ENCODE measurements around the gene MEIKIN. TPM values are rescaled to one million over a fixed set of nuclear protein-coding genes. Genes with fewer than 3 reads are reported as not detected.

The MEIKIN gene
- total RNA-seq, 1 experiment from 2014 or later = not detected

DNA sequence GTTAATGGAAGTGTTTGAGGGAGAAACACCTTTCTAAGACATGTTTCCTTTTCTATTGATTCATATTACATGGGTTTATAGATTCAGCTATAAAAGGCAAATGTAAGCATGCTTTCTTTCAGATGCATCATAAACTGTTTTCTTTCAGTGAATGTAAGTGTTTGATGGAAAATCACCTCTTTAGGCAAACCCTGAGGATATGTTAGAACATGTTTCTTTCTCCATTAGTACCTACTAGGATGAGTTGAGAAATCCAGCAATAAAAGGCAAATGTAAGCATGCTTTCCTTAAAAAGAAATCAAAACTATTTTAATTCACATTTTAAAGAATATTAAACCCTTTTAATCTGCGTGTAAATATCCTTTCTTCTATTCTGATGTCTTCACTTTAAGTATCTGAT is 180.2 kb downstream of the MEIKIN start:
- Mint-ChIP-seq H3K27ac (ENCODE audit: unreplicated experiment) (no peak overlapping the region), H3K4me1 (ENCODE audit: low read depth, unreplicated experiment) (no peaks in the 10 kb centered on the region), H3K27me3 (ENCODE audit: unreplicated experiment) (no peaks in the 10 kb centered on the region), H3K4me3 (ENCODE audit: low read depth, unreplicated experiment) (no peak overlapping the region), H3K36me3 (ENCODE audit: insufficient read depth, unreplicated experiment) (peaks cover 10% of the 10 kb centered on the region), H3K9me3 (ENCODE audit: low read depth, unreplicated experiment) (peaks cover 2% of the 10 kb centered on the region)
- no TSS peak for BruUV-seq (replicated peaks)
- CTCF ChIA-PET = no interaction called here
- no peak for TF ChIP-seq CTCF (IDR thresholded peaks at IDR 0.05; ENCODE audit: unreplicated experiment)
- DNase-seq = no peak
- intact Hi-C loops (cut with micrococcal nuclease; ENCODE audit: unreplicated experiment) = no loop called here

DNA sequence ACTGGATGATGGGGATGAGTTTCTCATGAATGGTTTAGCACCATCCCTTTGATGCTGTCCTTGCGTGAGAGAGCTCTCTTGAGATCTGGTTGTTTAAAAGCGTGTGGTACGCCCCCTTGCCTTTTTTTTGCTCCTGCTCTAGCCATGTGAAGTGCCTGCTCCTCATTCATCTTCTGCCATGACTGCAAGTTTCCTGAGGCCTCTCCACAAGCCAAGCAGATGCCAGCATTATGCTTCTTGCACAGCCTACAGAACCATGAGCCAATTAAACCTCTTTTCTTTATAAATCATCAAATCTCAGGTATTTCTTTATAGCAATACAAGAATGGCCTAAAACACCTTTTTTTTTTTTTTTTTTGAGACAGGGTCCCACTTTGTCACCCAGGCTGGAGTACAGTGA is 181.5 kb downstream of the MEIKIN start:
- intact Hi-C loops (cut with micrococcal nuclease; ENCODE audit: unreplicated experiment) = no loop called here
- peaks cover 10% of the 10 kb centered on the region for H3K36me3 Mint-ChIP-seq (ENCODE audit: insufficient read depth, unreplicated experiment)
- H3K27me3 Mint-ChIP-seq (ENCODE audit: unreplicated experiment) = no peaks in the 10 kb centered on the region
- no peak for TF ChIP-seq CTCF (IDR thresholded peaks at IDR 0.05; ENCODE audit: unreplicated experiment)
- H3K27ac Mint-ChIP-seq (ENCODE audit: unreplicated experiment) = no peak overlapping the region
- H3K9me3 Mint-ChIP-seq (ENCODE audit: low read depth, unreplicated experiment) = peaks cover 2% of the 10 kb centered on the region
- no TSS peak for BruUV-seq (replicated peaks)
- no peak overlapping the region for H3K4me3 Mint-ChIP-seq (ENCODE audit: low read depth, unreplicated experiment)
- no peak for DNase-seq
- H3K4me1 Mint-ChIP-seq (ENCODE audit: low read depth, unreplicated experiment) = peaks cover 1% of the 10 kb centered on the region
- CTCF ChIA-PET = no interaction called here

GRCh38 chr5:131760793-131761192 is 184.7 kb downstream of the MEIKIN start:
- BruUV-seq (replicated peaks) = no TSS peak
- H3K4me1 Mint-ChIP-seq (ENCODE audit: low read depth, unreplicated experiment) = peaks cover 9% of the 10 kb centered on the region
- peaks cover 5% of the 10 kb centered on the region for H3K36me3 Mint-ChIP-seq (ENCODE audit: insufficient read depth, unreplicated experiment)
- TF ChIP-seq CTCF (IDR thresholded peaks at IDR 0.05; ENCODE audit: unreplicated experiment) = no peak
- intact Hi-C loops (cut with micrococcal nuclease; ENCODE audit: unreplicated experiment) = no loop called here
- peaks cover 2% of the 10 kb centered on the region for H3K9me3 Mint-ChIP-seq (ENCODE audit: low read depth, unreplicated experiment)
- no peaks in the 10 kb centered on the region for H3K27me3 Mint-ChIP-seq (ENCODE audit: unreplicated experiment)
- H3K4me3 Mint-ChIP-seq (ENCODE audit: low read depth, unreplicated experiment) = no peak overlapping the region
- CTCF ChIA-PET = no interaction called here
- no peak overlapping the region for H3K27ac Mint-ChIP-seq (ENCODE audit: unreplicated experiment)
- DNase-seq = no peak

DNA sequence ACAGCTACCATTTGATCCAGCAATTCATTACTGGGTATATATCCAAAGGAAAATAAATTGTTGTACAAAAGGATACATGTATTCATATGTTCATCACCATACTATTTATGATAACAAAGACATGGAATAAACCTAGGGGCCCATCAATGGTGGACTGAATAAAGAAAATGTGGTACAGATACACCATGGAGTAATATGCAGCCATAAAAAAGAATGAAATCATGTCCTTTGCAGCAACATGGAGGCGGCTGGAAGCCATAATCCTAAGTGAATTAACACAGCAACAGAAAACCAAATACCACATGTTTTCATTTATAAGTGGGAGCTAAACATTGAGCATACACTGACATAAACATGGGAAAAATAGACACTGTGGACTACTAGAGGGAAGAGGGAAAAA is 185.8 kb downstream of the MEIKIN start:
- CTCF ChIA-PET = no interaction called here
- H3K36me3 Mint-ChIP-seq (ENCODE audit: insufficient read depth, unreplicated experiment) = peaks cover 2% of the 10 kb centered on the region
- H3K27ac Mint-ChIP-seq (ENCODE audit: unreplicated experiment) = no peak overlapping the region
- peaks cover 13% of the 10 kb centered on the region for H3K4me1 Mint-ChIP-seq (ENCODE audit: low read depth, unreplicated experiment)
- intact Hi-C loops (cut with micrococcal nuclease; ENCODE audit: unreplicated experiment) = no loop called here
- H3K9me3 Mint-ChIP-seq (ENCODE audit: low read depth, unreplicated experiment) = peaks cover 2% of the 10 kb centered on the region
- DNase-seq = no peak
- no peak for TF ChIP-seq CTCF (IDR thresholded peaks at IDR 0.05; ENCODE audit: unreplicated experiment)
- BruUV-seq (replicated peaks) = no TSS peak
- no peak overlapping the region for H3K4me3 Mint-ChIP-seq (ENCODE audit: low read depth, unreplicated experiment)
- no peaks in the 10 kb centered on the region for H3K27me3 Mint-ChIP-seq (ENCODE audit: unreplicated experiment)

GRCh38 chr5:131758520-131758900 is 187.0 kb downstream of the MEIKIN start:
- intact Hi-C loops (cut with micrococcal nuclease; ENCODE audit: unreplicated experiment) = no loop called here
- Mint-ChIP-seq H3K4me1 (ENCODE audit: low read depth, unreplicated experiment) (peaks cover 17% of the 10 kb centered on the region), H3K9me3 (ENCODE audit: low read depth, unreplicated experiment) (peaks cover 2% of the 10 kb centered on the region), H3K27me3 (ENCODE audit: unreplicated experiment) (no peaks in the 10 kb centered on the region), H3K27ac (ENCODE audit: unreplicated experiment) (no peak overlapping the region), H3K36me3 (ENCODE audit: insufficient read depth, unreplicated experiment) (peaks cover 4% of the 10 kb centered on the region), H3K4me3 (ENCODE audit: low read depth, unreplicated experiment) (no peak overlapping the region)
- DNase-seq = no peak
- no TSS peak for BruUV-seq (replicated peaks)
- CTCF ChIA-PET = no interaction called here
- TF ChIP-seq CTCF (IDR thresholded peaks at IDR 0.05; ENCODE audit: unreplicated experiment) = no peak

All from Calu3 (cell line).